Measurements from ENCODE around the gene TMCC3.
"Not testable (repeated sequence)": the region's sequence is repeated elsewhere in the genome, so short reads cannot be mapped to it uniquely, and the experiment has no call there.

TMCC3 gene

GRCh38 chr12:94601307-94601706, 49.0 kb downstream of the TMCC3 start:
- not testable (repeated sequence) for DNase-seq (ENCODE audit: low read depth)

GRCh38 chr12:94599189-94599588, 51.2 kb downstream of the TMCC3 start:
- DNase-seq (ENCODE audit: low read depth), result no peak

DNA sequence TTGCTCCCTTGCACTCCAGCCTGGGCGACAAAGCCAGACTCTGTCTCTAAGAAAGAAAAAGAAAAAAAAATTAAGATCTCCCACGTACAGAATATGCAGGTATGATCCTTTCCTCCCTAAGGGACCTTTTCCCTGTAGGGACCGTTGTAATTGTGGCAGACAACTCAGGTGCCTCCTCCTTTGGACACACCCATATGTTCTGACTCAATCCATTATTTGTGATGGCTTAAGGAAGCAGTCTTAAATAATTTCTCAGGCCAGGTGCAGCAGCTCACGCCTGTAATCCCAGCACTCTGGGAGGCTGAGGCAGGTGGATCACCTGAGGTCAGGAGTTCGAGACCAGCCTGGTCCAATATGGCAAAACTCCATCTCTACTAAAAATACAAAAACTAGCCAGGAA, 53.1 kb downstream of the TMCC3 start:
- no peak for DNase-seq (ENCODE audit: low read depth)

DNA sequence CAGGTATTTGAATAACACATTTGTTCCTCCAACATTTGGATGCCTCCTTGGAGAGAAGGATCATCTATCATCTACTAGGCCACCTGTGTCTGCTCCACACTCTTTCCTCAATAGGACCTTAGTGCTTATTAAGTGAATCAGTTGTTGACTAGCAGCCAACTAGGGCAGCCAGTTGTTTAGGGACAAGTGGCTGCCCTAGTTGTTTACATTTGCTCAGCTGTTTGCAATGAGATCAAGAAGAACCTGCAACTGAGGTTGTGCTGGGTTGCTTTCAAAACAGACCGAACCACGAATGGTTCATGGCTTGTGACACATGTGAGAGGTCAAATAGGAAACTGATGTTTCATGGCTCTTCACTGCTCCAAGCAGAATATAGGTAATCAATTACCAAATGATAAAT, 53.8 kb downstream of the TMCC3 start:
- DNase-seq (ENCODE audit: low read depth), result no peak

DNA sequence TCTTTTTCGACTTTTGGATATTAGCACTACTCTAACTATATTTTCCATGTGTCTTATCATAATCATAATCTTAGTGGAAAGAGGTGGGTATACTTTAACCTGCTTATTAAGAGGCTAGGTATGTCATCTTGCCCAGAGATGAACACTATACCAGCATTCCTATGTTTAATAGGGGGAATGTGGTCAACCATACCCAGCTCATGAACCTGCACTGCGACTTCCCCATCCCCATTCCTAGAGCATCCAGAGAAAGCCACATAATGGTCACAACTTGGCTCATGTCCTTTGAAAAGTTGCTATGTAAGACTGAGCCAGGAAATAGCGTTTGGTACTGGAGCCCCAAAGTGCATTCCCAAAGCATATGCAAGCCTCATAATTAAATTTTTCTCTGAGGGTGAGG, 55.2 kb downstream of the TMCC3 start:
- no peak for DNase-seq (ENCODE audit: low read depth)

DNA sequence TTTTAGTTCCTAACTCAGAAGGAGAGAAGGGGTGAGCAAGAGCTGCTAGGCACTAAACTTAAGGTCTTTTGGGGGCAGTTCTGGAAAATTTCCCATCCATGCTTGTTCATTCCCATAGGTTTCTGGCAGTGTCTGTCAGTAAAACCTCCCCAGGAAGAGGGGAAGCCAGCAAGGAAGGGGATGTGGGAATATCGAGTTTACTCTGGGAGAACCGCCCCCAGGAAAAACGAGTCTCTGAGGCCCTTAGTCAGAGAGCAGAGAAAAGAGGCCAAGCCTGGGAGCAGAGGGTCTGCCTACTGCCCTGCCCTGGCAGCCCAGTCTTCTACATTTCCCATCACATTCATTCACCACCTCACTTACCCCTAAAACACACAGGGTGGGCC, 55.9 kb downstream of the TMCC3 start:
- no peak for DNase-seq (ENCODE audit: low read depth)

DNA sequence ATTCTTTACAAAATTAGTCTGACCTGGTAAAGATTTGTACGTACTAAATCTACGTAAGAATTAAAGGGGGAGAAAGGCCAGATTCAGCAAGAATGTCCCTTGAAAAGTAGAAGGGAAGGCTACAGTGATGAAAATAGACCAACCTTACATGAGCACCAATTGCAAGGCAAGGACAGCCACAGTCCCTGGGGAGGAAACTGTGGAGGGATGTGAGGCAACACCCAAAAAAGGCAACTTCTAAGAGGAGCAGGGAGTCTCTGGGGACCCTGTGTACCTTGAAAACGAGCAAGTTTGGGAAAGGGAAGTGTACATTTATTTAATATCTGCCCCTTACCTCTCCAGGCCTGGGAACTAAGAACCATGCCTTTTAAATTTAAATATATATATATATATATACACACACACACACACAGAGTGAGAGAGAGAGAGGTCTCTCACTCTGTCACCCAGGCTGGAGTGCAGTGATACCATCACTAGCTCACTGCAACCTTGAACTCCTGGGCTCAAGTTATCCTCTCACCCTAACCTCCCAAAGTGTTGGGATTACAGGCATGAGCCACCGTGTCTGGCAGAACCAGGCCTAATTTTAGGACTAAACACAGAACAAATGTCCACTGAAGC, 56.4 kb downstream of the TMCC3 start:
- DNase-seq (ENCODE audit: low read depth), result no peak

DNA sequence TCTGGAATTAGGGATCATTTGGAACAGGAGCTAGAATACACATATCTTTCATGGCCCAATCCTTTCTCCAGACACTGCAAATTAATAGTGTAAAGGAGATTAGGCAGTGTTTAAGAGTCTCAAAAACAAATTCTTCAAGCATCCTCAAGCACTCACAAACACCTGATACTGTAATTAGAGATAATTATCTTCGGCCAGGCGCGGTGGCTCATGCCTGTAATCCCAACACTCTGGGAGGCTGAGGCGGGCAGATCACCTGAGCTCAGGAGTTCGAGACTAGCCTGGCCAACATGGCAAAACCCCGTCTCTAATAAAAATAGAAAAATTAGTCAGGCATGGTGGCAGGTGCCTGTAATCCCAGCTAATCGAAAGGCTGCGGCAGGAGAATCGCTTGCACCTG, 57.6 kb downstream of the TMCC3 start:
- DNase-seq (ENCODE audit: low read depth), result not testable (repeated sequence)

GRCh38 chr12:94592080-94592479, 58.3 kb downstream of the TMCC3 start:
- DNase-seq (ENCODE audit: low read depth), result no peak

DNA sequence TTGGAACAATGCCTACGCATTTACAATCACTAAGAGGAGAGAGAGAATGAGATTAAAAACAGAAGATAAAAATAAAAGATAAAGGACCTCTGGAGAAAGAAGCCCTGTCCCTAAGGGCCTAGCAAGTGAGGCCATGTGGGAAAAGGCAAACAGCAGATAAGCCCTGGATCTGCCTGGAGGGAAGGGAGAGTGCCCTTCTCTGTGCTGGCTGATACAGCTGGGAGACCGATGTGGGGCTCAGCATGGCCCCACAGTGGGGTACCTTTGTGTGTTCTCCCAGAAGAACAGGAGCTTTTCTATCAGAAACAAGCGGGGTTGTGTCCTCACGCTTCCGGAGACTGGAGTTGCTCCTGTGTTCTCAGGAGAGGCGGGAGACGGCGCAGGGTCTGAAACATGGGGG, 59.9 kb downstream of the TMCC3 start:
- DNase-seq (ENCODE audit: low read depth), result no peak

DNA sequence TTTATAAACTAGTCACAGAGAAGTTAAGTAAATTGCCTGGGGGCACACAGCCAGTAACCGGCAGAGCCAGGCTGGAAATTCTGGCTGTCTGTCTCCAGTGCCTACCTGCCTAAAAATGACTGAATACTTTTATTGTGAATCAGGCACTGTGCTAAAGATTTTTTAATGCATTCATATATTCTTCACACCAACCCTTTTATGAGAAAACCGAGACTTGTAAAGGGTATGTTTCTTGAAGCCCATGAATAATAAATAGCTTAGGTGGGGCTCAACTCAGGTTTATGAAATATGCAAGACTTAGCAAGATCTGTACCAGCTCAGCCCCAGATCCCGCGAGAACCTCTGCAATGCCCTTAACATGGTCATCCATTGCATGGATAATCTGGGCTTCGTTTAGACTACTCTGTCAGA, 60.8 kb downstream of the TMCC3 start:
- DNase-seq (ENCODE audit: low read depth), result no peak

DNA sequence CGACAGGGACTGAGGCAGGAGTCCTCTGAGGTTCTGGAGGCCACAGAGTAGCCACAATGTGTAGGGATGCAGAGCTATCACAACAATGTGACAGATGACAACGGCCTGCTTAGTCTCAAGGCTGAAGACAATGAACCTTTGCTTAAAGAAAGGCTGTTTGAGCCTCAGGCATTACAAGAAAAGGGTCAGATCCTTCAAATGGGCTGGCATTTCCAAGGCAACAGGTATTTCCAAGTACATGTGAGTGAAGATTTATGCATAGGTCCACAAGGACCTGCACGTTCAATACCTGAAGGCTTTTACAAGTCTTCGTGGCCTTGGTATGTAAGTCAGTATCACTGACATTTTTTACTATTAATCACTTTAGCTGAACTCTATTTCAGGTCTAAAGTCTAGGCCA, 62.0 kb downstream of the TMCC3 start:
- no peak for DNase-seq (ENCODE audit: low read depth)

DNA sequence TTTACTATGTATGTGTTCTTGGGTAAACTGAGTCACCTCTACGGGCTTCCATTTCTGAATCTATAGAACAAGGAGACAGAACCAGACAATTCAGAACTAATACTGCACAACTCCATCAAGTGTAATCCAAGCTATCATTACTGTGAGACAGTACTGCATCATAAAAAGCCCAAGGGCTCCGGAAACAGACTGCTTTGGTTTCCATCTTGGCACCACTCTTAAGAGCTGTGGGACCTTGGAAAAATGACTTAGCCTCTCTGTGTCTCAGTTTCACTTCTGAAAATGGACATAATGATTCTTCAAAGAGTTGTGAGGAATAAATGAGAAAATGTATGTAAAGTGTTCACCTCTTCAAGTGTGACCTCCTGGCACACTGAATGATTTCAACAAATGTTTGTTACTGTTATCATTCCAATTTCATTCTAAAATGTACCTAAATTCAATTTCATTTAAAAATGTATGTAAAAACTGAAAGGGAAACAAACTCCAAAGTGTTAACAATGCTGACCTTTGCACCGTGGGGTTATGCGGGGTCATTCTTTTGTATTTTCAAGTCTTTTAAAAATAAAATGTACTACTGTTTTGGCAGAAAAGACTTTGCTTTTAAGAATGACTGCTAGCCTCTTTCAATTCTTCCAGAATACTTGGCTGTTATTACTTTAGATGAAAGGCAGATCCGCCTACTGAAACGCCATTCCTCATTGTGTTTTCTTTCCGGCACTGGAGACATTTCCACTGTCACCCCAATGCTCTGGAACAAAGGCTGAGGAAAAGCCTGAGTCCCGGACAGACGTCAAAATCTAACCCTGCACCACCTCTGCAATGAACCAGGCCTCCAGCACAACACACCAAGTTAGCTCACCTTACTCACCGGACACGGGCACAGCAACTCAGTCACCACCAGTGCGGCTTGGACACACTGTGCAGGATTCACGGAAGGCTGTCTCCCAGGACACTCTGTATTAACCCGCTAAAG, 62.8 kb downstream of the TMCC3 start:
- no peak for DNase-seq (ENCODE audit: low read depth)

DNA sequence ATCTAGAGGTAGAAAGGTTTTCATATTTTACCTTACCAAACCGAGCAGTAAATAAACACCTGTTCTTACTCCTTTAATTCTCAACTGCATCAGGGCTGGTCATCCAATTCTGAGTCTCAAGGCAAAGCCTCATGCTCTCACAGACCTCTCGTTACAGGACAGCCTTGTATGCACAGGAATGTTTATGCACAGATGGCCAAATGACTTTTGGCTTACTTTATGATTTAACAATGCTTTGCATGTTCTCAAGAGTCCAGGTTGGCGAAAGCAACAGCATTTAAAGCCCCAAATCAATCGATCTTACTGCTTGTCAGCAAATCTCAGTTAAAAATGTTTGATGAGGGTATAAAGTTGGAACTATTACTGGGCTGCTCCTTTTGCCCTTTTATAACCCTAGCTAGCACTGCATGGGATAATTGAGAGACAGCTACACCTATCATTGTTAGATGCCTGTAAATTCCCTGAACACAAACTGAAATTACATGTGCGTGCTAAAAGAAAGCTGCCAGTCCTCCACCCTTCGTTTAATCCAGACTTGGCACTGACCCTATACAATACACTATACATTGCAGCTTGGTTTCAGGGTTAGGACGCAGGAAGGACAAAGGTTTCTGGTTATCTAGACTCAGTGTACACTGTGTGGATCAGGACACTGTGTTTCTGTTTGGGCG, 63.6 kb downstream of the TMCC3 start:
- no peak for DNase-seq (ENCODE audit: low read depth)

DNA sequence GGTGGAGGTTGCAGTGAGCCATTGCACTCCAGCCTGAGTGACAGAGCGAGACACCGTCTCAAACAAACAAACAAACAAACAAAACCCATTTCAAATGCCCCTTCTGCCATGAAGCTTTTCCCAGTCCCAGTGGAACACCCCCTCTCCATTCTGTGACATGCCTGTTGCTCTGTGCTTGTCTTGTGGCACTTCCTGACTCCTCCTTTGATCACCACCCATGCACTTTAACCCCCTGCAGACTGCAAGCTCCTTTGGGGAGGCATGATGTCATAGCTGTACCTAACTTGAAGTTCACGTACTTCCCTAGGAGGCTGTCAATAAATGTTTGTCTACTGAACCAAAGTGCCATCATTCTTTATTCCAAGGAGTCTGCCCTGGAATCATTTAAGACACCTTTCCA, 64.7 kb downstream of the TMCC3 start:
- no peak for DNase-seq (ENCODE audit: low read depth)

GRCh38 chr12:94584377-94584776, 66.0 kb downstream of the TMCC3 start:
- DNase-seq (ENCODE audit: low read depth), result no peak

DNA sequence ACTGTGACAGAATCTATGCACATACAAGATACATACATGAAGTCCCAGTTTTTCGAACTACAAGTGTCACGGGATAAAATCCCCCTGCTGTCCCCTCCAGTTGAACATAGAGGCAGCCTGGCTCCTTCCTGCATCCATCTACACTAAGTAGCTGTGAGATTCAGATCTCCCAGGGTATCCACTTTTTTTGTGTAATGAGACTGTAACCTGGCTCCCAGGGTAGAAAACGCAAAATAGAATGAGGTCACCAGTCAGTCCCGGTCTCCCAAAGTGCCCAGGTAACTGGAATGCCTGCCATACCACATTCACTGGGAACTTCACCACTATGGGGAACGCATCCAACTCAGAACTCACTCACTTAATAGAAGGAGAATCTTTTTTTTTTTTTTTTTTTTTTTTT, 67.8 kb downstream of the TMCC3 start:
- no peak for DNase-seq (ENCODE audit: low read depth)

GRCh38 chr12:94575645-94576403, 74.5 kb downstream of the TMCC3 start:
- DNase-seq (ENCODE audit: low read depth), result no peak

GRCh38 chr12:94575024-94575423, 75.3 kb downstream of the TMCC3 start:
- no peak for DNase-seq (ENCODE audit: low read depth)

DNA sequence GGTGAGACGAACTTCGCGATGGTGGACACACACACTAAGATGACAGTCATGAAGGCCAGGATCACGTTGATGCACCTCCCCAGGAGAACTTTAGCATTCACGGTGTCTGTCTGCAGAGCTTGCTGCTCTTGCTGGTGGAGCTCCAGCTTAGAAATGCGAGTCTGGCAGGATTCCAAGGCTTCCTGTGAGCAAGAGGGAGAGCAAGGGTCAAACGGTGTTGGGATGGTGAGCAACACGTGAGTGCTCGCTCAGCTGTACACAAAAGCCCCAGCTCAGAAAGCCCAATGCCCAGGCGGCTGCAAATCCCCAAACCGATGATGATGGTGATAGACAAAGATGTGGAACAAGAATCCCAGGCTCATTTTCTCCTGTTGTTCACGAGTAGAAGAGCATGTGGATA, 78.8 kb downstream of the TMCC3 start:
- DNase-seq (ENCODE audit: low read depth), result peak; percentile 47

- no peak for DNase-seq (ENCODE audit: low read depth)
These were observed 80.2 kb downstream of the TMCC3 start for GRCh38 chr12:94570161-94570560.

DNA sequence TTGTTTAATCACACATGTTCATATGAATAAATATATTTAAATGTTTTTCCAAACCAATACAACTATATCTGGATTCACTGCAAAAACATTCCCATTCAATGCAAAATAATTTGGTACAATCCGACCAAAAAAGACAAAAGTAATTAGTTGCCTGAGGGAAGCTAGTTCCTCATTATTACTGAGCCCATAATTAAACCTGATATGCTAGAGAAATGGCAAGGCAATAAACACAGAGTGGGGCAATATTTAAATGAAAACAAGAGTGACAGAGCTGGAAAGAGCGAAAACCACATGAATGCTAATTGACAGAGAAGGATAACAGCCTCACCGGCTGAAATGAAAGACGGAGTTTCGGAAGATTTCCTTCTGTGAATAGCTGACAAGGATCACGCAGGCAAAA, 82.6 kb downstream of the TMCC3 start:
- no peak for DNase-seq (ENCODE audit: low read depth)
